Measurements from ENCODE around the gene BRD3OS. TPM values are rescaled to one million over a fixed set of nuclear protein-coding genes. Genes with fewer than 3 reads are reported as not detected.
"Not testable (repeated sequence)": the region's sequence is repeated elsewhere in the genome, so short reads cannot be mapped to it uniquely, and the experiment has no call there.

BRD3OS gene
- total RNA-seq, 1 experiment from 2014 or later = 41.0 TPM

- Histone ChIP-seq H3K27ac (ENCODE audit: low read length) (no peak overlapping the region), H3K4me1 (ENCODE audit: low read length) (peaks cover 4% of the 10 kb centered on the region), H3K27me3 (ENCODE audit: low read length) (no peaks in the 10 kb centered on the region), H3K4me2 (ENCODE audit: low read depth, low read length, poor library complexity, severe bottlenecking) (no peak overlapping the region), H3K9me2 (replicated peaks; ENCODE audit: insufficient read depth, low read length) (no peaks in the 10 kb centered on the region), H4K20me1 (ENCODE audit: insufficient read depth, low read depth, low read length) (peaks cover 46% of the 10 kb centered on the region), H3K9me3 (ENCODE audit: low read length) (no peaks in the 10 kb centered on the region), H3K79me2 (ENCODE audit: low read length) (no peaks in the 10 kb centered on the region), H3K4me3 (ENCODE audit: low read length) (no peak overlapping the region), H3K9ac (ENCODE audit: low read length) (no peak overlapping the region), H3K36me3 (ENCODE audit: insufficient read depth, low read length) (no peaks in the 10 kb centered on the region), H2AFZ (ENCODE audit: low read length) (no peak overlapping the region)
- no peak for DNase-seq
Observed at GRCh38 chr9:133986774-133987445, 38.4 kb upstream of the BRD3OS start.

GRCh38 chr9:133987446-133987788 lies 37.9 kb upstream of the BRD3OS start:
- Histone ChIP-seq H4K20me1 (ENCODE audit: insufficient read depth, low read depth, low read length) (peaks cover 41% of the 10 kb centered on the region), H3K4me2 (ENCODE audit: low read depth, low read length, poor library complexity, severe bottlenecking) (no peak overlapping the region), H3K79me2 (ENCODE audit: low read length) (no peaks in the 10 kb centered on the region)

GRCh38 chr9:133987946-133988665 lies 37.2 kb upstream of the BRD3OS start:
- DNase-seq = no peak
- Histone ChIP-seq H4K20me1 (ENCODE audit: insufficient read depth, low read depth, low read length) (peaks cover 41% of the 10 kb centered on the region), H3K36me3 (ENCODE audit: insufficient read depth, low read length) (no peaks in the 10 kb centered on the region), H3K9ac (ENCODE audit: low read length) (no peak overlapping the region), H3K4me1 (ENCODE audit: low read length) (peaks cover 8% of the 10 kb centered on the region), H3K27ac (ENCODE audit: low read length) (no peak overlapping the region), H3K4me3 (ENCODE audit: low read length) (no peak overlapping the region), H3K4me2 (ENCODE audit: low read depth, low read length, poor library complexity, severe bottlenecking) (no peak overlapping the region), H3K9me3 (ENCODE audit: low read length) (no peaks in the 10 kb centered on the region), H3K79me2 (ENCODE audit: low read length) (no peaks in the 10 kb centered on the region), H2AFZ (ENCODE audit: low read length) (no peak overlapping the region), H3K9me2 (replicated peaks; ENCODE audit: insufficient read depth, low read length) (no peaks in the 10 kb centered on the region), H3K27me3 (ENCODE audit: low read length) (no peaks in the 10 kb centered on the region)

More at GRCh38 chr9:133987446-133987788, 37.9 kb upstream of the BRD3OS start:
- Histone ChIP-seq H3K4me1 (ENCODE audit: low read length) (peaks cover 4% of the 10 kb centered on the region), H3K4me3 (ENCODE audit: low read length) (no peak overlapping the region), H3K36me3 (ENCODE audit: insufficient read depth, low read length) (no peaks in the 10 kb centered on the region), H3K27me3 (ENCODE audit: low read length) (no peaks in the 10 kb centered on the region), H3K9ac (ENCODE audit: low read length) (no peak overlapping the region), H3K9me2 (replicated peaks; ENCODE audit: insufficient read depth, low read length) (no peaks in the 10 kb centered on the region), H3K9me3 (ENCODE audit: low read length) (no peaks in the 10 kb centered on the region), H3K27ac (ENCODE audit: low read length) (no peak overlapping the region), H2AFZ (ENCODE audit: low read length) (no peak overlapping the region)
- DNase-seq = no peak

GRCh38 chr9:133988771-133989170 lies 36.5 kb upstream of the BRD3OS start:
- H2AFZ ChIP-seq (ENCODE audit: low read length); H3K4me3 ChIP-seq (ENCODE audit: low read length): not testable (repeated sequence)

GRCh38 chr9:133989625-133990365 lies 35.5 kb upstream of the BRD3OS start:
- H3K9me2 ChIP-seq (replicated peaks; ENCODE audit: insufficient read depth, low read length) = no peaks in the 10 kb centered on the region
- no peaks in the 10 kb centered on the region for H3K27me3 ChIP-seq (ENCODE audit: low read length)
- peaks cover 14% of the 10 kb centered on the region for H3K4me1 ChIP-seq (ENCODE audit: low read length)
- H3K9me3 ChIP-seq (ENCODE audit: low read length) = no peaks in the 10 kb centered on the region
- no peaks in the 10 kb centered on the region for H3K36me3 ChIP-seq (ENCODE audit: insufficient read depth, low read length)
- H3K4me3 ChIP-seq (ENCODE audit: low read length) = no peak overlapping the region
- peaks cover 48% of the 10 kb centered on the region for H4K20me1 ChIP-seq (ENCODE audit: insufficient read depth, low read depth, low read length)
- H2AFZ ChIP-seq (ENCODE audit: low read length) = no peak overlapping the region
- no peaks in the 10 kb centered on the region for H3K79me2 ChIP-seq (ENCODE audit: low read length)
- no peak for DNase-seq
- no peak overlapping the region for H3K9ac ChIP-seq (ENCODE audit: low read length)
- H3K27ac ChIP-seq (ENCODE audit: low read length) = no peak overlapping the region
- no peak overlapping the region for H3K4me2 ChIP-seq (ENCODE audit: low read depth, low read length, poor library complexity, severe bottlenecking)

More at GRCh38 chr9:133988771-133989170, 36.5 kb upstream of the BRD3OS start:
- H3K4me2 ChIP-seq (ENCODE audit: low read depth, low read length, poor library complexity, severe bottlenecking); H3K27me3 ChIP-seq (ENCODE audit: low read length); H3K27ac ChIP-seq (ENCODE audit: low read length); H3K79me2 ChIP-seq (ENCODE audit: low read length); H3K9me3 ChIP-seq (ENCODE audit: low read length); H3K36me3 ChIP-seq (ENCODE audit: insufficient read depth, low read length); H3K9me2 ChIP-seq (replicated peaks; ENCODE audit: insufficient read depth, low read length); H3K9ac ChIP-seq (ENCODE audit: low read length); DNase-seq: not testable (repeated sequence)
- Histone ChIP-seq H4K20me1 (ENCODE audit: insufficient read depth, low read depth, low read length) (peaks cover 45% of the 10 kb centered on the region), H3K4me1 (ENCODE audit: low read length) (peaks cover 14% of the 10 kb centered on the region)

GRCh38 chr9:133990366-133991213 lies 34.7 kb upstream of the BRD3OS start:
- Histone ChIP-seq H3K4me3 (ENCODE audit: low read length) (peak overlapping the region; percentile 75; the same call in 1 of the 2 replicates), H3K27ac (ENCODE audit: low read length) (no peak overlapping the region), H2AFZ (ENCODE audit: low read length) (no peak overlapping the region), H3K4me2 (ENCODE audit: low read depth, low read length, poor library complexity, severe bottlenecking) (peak overlapping the region; percentile 97), H3K27me3 (ENCODE audit: low read length) (no peaks in the 10 kb centered on the region), H3K9me2 (replicated peaks; ENCODE audit: insufficient read depth, low read length) (no peaks in the 10 kb centered on the region), H3K4me1 (ENCODE audit: low read length) (peaks cover 14% of the 10 kb centered on the region), H4K20me1 (ENCODE audit: insufficient read depth, low read depth, low read length) (peaks cover 50% of the 10 kb centered on the region), H3K9ac (ENCODE audit: low read length) (no peak overlapping the region), H3K36me3 (ENCODE audit: insufficient read depth, low read length) (no peaks in the 10 kb centered on the region), H3K79me2 (ENCODE audit: low read length) (no peaks in the 10 kb centered on the region), H3K9me3 (ENCODE audit: low read length) (no peaks in the 10 kb centered on the region)
- no peak for DNase-seq

GRCh38 chr9:133991214-133991921 lies 33.9 kb upstream of the BRD3OS start:
- Histone ChIP-seq H3K4me2 (ENCODE audit: low read depth, low read length, poor library complexity, severe bottlenecking) (peak overlapping the region; percentile 97), H3K36me3 (ENCODE audit: insufficient read depth, low read length) (no peaks in the 10 kb centered on the region), H3K9me3 (ENCODE audit: low read length) (no peaks in the 10 kb centered on the region), H4K20me1 (ENCODE audit: insufficient read depth, low read depth, low read length) (peaks cover 45% of the 10 kb centered on the region), H3K9me2 (replicated peaks; ENCODE audit: insufficient read depth, low read length) (no peaks in the 10 kb centered on the region), H3K27ac (ENCODE audit: low read length) (no peak overlapping the region), H2AFZ (ENCODE audit: low read length) (no peak overlapping the region), H3K4me1 (ENCODE audit: low read length) (peaks cover 14% of the 10 kb centered on the region), H3K79me2 (ENCODE audit: low read length) (no peaks in the 10 kb centered on the region), H3K27me3 (ENCODE audit: low read length) (no peaks in the 10 kb centered on the region), H3K9ac (ENCODE audit: low read length) (peak overlapping the region; percentile 77), H3K4me3 (ENCODE audit: low read length) (peak overlapping the region; percentile 75)
- DNase-seq = no peak

Data from Karpas-422 (cell line).